ENCODE data around the gene TMEM108.

- TF ChIP-seq, protein P1, sequence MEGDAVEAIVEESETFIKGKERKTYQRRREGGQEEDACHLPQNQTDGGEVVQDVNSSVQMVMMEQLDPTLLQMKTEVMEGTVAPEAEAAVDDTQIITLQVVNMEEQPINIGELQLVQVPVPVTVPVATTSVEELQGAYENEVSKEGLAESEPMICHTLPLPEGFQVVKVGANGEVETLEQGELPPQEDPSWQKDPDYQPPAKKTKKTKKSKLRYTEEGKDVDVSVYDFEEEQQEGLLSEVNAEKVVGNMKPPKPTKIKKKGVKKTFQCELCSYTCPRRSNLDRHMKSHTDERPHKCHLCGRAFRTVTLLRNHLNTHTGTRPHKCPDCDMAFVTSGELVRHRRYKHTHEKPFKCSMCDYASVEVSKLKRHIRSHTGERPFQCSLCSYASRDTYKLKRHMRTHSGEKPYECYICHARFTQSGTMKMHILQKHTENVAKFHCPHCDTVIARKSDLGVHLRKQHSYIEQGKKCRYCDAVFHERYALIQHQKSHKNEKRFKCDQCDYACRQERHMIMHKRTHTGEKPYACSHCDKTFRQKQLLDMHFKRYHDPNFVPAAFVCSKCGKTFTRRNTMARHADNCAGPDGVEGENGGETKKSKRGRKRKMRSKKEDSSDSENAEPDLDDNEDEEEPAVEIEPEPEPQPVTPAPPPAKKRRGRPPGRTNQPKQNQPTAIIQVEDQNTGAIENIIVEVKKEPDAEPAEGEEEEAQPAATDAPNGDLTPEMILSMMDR (IDR thresholded peaks at IDR 0.05): no peak
- no peak for TF ChIP-seq POLR2A (IDR thresholded peaks at IDR 0.05)
Measured at GRCh38 chr3:133283958-133284807, 246.0 kb downstream of the TMEM108 start.

All from body of pancreas (tissue), 4 donors.